ENCODE results near the gene CD40. TPM values are rescaled to one million over a fixed set of nuclear protein-coding genes. Genes with fewer than 3 reads are reported as not detected.

The CD40 gene
- total and polyA plus RNA-seq, 12 donors, result 4.5 to 20.5 (median 9.4) TPM

DNA sequence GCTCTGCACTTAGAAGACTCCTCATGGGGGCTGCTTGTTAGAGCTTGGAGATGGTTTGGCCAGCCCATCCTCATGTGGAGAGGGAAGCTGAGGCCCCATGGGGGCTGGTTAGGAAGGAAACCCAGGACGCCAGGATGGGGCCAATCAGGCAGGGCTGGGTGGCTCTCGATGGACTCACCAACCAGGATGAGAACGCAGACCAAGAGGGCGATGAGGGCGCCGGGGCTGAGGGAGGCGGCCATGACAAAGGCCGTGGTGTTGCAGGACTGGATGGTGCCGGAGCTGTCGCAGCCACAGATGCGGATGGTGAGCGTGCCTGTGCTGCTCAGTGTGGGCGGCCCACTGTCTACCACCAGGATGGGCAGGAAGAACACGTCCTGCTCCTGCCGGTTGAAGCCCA is 59.7 kb downstream of the CD40 start:
- WGBS, 4 donors, result 89 to 95% (median 93%) methylated on average over 12 to 15 of the region's 15 CpGs
- Histone ChIP-seq H3K4me3 (no peak overlapping the region), H3K36me3 (replicated peaks in 1 of 2) (no peaks in the 10 kb centered on the region), H3K27me3 (peaks cover 11% of the 10 kb centered on the region), H3K4me1 (replicated peaks in 1 of 2) (no peaks in the 10 kb centered on the region), H3K9me3 (replicated peaks in 1 of 3) (no peaks in the 10 kb centered on the region), H3K27ac (no peak overlapping the region)
- intact Hi-C loops (cut with DNase I), result loop anchor here (10.0 kb wide), 2 partner anchors 153 to 163 kb away; partner anchors contain the start of gene SLC12A5 (in 1 of the 2)
- TF ChIP-seq CTCF (IDR thresholded peaks at IDR 0.05) (no peak), POLR2A (IDR thresholded peaks at IDR 0.05) (no peak)
- no peak for DNase-seq

GRCh38 chr20:46178891-46179290 is 60.8 kb downstream of the CD40 start:
- no peaks in the 10 kb centered on the region for H3K9me3 ChIP-seq (replicated peaks in 1 of 3)
- H3K27me3 ChIP-seq, result peaks cover 5% of the 10 kb centered on the region
- peak in 1 of 7 donors; percentile 8 for DNase-seq
- H3K4me1 ChIP-seq (replicated peaks in 1 of 2), result no peaks in the 10 kb centered on the region
- TF ChIP-seq CTCF (IDR thresholded peaks at IDR 0.05), result no peak
- WGBS, 4 donors, result 46 to 67% (median 59%) methylated on average over 6 to 8 of the region's 8 CpGs
- intact Hi-C loops (cut with DNase I), result loop anchor here (10.0 kb wide), 2 partner anchors 154 to 164 kb away; partner anchors contain the start of gene SLC12A5 (in 1 of the 2)
- no peak overlapping the region for H3K27ac ChIP-seq
- no peaks in the 10 kb centered on the region for H3K36me3 ChIP-seq (replicated peaks in 1 of 2)
- no peak overlapping the region for H3K4me3 ChIP-seq

Other genes with a start within 250 kb of the CD40 start
- gene ZSWIM1, start 237.1 kb upstream of the CD40 start, total RNA-seq, result 10 to 100 TPM; 15.9 to 22.1 (median 18.6) TPM
- 10 to 100 TPM in 1 of 3 donors, 1 to 10 TPM in 2; 4.2 to 19.2 (median 5.6) TPM for gene ZSWIM1, start 237.1 kb upstream of the CD40 start, polyA plus RNA-seq
- 10 to 100 TPM in 1 of 9 donors, 1 to 10 TPM in 6, under 1 TPM in 1, not detected in 1; 0.35 to 12.5 (median 4.0) TPM for gene SPATA25, start 230.7 kb upstream of the CD40 start, total RNA-seq
- 1 to 10 TPM in 1 of 3 donors, under 1 TPM in 2; 0.29 to 3.5 (median 0.57) TPM for gene SPATA25, start 230.7 kb upstream of the CD40 start, polyA plus RNA-seq
- 10 to 100 TPM in 7 of 9 donors, 1 to 10 TPM in 2; 6.0 to 36.4 (median 16.0) TPM for gene NEURL2, start 227.1 kb upstream of the CD40 start, total RNA-seq
- 10 to 100 TPM in 1 of 3 donors, 1 to 10 TPM in 2; 1.0 to 19.1 (median 7.2) TPM for gene NEURL2, start 227.1 kb upstream of the CD40 start, polyA plus RNA-seq
- 100 to 1,000 TPM; 306 to 776 (median 516) TPM for gene CTSA, start 227.0 kb upstream of the CD40 start, total RNA-seq
- gene CTSA, start 227.0 kb upstream of the CD40 start, polyA plus RNA-seq, result 100 to 1,000 TPM; 517 to 854 (median 731) TPM
- gene PLTP, start 206.2 kb upstream of the CD40 start, total RNA-seq, result 1,000 to 10,000 TPM in 2 of 9 donors, 100 to 1,000 TPM in 7; 168 to 1,158 (median 460) TPM
- 100 to 1,000 TPM; 126 to 366 (median 157) TPM for gene PLTP, start 206.2 kb upstream of the CD40 start, polyA plus RNA-seq
- gene PCIF1, start 183.6 kb upstream of the CD40 start, total RNA-seq, result 10 to 100 TPM; 12.6 to 47.1 (median 40.4) TPM
- gene PCIF1, start 183.6 kb upstream of the CD40 start, polyA plus RNA-seq, result 10 to 100 TPM; 20.6 to 36.4 (median 35.9) TPM
- 10 to 100 TPM; 10.8 to 29.9 (median 15.1) TPM for gene ZNF335, start 146.1 kb upstream of the CD40 start, total RNA-seq
- 10 to 100 TPM in 2 of 3 donors, 1 to 10 TPM in 1; 5.4 to 45.1 (median 29.5) TPM for gene ZNF335, start 146.1 kb upstream of the CD40 start, polyA plus RNA-seq
- gene MMP9, start 109.4 kb upstream of the CD40 start, total RNA-seq, result under 1 TPM in 8 of 9 donors, not detected in 1; 0.18 to 0.97 (median 0.34) TPM
- 1 to 10 TPM in 1 of 3 donors, under 1 TPM in 2; 0.07 to 1.2 (median 0.51) TPM for gene MMP9, start 109.4 kb upstream of the CD40 start, polyA plus RNA-seq
- gene SLC12A5, start 89.1 kb upstream of the CD40 start, total RNA-seq, result 10 to 100 TPM in 6 of 9 donors, 1 to 10 TPM in 2, under 1 TPM in 1; 0.30 to 24.5 (median 12.9) TPM
- gene SLC12A5, start 89.1 kb upstream of the CD40 start, polyA plus RNA-seq, result 100 to 1,000 TPM in 2 of 3 donors, 10 to 100 TPM in 1; 15.0 to 121 (median 120) TPM
- gene NCOA5, start 28.4 kb upstream of the CD40 start, total RNA-seq, result 10 to 100 TPM; 17.8 to 44.8 (median 25.9) TPM
- 10 to 100 TPM; 18.7 to 24.8 (median 19.0) TPM for gene NCOA5, start 28.4 kb upstream of the CD40 start, polyA plus RNA-seq
- gene CDH22, start 190.2 kb downstream of the CD40 start, total RNA-seq, result 1 to 10 TPM in 2 of 9 donors, under 1 TPM in 3, not detected in 4; 0.19 to 2.9 (median 0.71) TPM
- 1 to 10 TPM in 2 of 3 donors, under 1 TPM in 1; 0.77 to 2.3 (median 1.2) TPM for gene CDH22, start 190.2 kb downstream of the CD40 start, polyA plus RNA-seq